Measurements from ENCODE around the gene PRKCE.

Gene PRKCE

DNA sequence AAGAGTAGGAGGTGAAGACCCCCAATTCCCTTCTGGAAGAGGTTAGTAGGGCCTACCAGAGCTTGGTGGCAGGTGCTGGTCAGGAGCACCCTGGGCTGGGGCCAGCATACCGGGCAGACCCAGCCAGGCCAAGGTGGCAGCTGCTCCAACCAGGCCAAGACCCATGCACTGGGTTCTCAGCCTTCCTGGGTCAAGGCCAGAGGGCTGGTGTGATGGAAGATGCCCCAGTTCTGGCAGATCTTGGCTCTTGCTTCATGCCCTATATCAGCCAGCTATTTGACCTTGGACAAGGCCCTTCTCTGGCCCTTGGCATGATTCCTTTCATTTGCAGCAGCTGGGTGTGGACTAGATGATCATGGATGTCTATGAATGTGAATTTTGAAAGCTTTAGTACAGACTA is 57.7 kb downstream of the PRKCE start:
- no peak overlapping the region for H3K27ac ChIP-seq
- TF ChIP-seq CTCF (IDR thresholded peaks at IDR 0.05; ENCODE audit: low read depth, low read length, missing control alignments): no peak
- in situ Hi-C loops (cut with HindIII; ENCODE audit: low pct_ligation_motif_present, low sequenced_read_pairs): no loop called here
- no peak overlapping the region for H3K4me3 ChIP-seq (ENCODE audit: low read depth, low read length)
- H3K36me3 ChIP-seq (replicated peaks): no peaks in the 10 kb centered on the region
- H3K27me3 ChIP-seq (replicated peaks): no peaks in the 10 kb centered on the region
- DNase-seq: no peak

DNA sequence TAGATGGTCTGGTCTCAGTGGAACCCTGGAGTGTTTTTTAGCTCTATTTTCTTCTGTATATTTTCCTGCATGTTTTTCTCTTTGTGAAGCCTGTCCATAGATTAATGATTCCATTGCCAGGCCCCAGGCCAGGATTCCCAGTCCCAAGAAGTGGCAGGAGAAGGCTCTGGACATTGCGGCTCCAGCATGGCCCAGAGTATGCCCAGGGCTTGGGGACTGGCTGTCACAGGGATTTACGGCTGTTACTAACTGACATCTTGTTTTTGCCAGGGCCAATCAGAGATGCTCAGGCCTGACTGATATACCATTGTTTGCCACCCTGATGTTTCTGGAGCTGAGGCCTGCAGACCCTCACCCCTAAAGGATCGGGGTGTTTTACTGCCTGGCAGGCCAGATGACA is 59.0 kb downstream of the PRKCE start:
- Histone ChIP-seq H3K36me3 (replicated peaks) (no peaks in the 10 kb centered on the region), H3K27ac (no peak overlapping the region), H3K4me3 (ENCODE audit: low read depth, low read length) (no peak overlapping the region), H3K27me3 (replicated peaks) (no peaks in the 10 kb centered on the region)
- no peak for DNase-seq
- in situ Hi-C loops (cut with HindIII; ENCODE audit: low pct_ligation_motif_present, low sequenced_read_pairs): no loop called here
- TF ChIP-seq CTCF (IDR thresholded peaks at IDR 0.05; ENCODE audit: low read depth, low read length, missing control alignments): no peak

DNA sequence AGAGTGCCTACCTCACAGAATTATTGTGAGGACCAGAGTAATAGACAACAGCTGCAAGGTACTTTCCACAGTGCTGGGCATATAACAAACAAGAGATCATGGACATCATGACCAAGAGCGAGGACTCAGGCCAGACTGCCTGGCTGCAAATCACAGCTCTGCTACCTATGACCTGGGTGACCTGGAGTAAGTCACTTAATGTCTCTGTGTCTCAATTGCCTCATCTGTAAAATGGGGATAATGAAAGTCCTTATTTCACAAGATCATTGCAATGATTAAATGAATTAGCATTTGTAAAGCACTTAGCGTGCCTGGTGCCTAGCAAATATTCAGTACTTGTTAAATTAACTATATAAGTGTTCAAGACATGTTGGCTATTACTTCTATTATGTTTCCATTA is 59.7 kb downstream of the PRKCE start:
- H3K27me3 ChIP-seq (replicated peaks): no peaks in the 10 kb centered on the region
- in situ Hi-C loops (cut with HindIII; ENCODE audit: low pct_ligation_motif_present, low sequenced_read_pairs): no loop called here
- no peaks in the 10 kb centered on the region for H3K36me3 ChIP-seq (replicated peaks)
- DNase-seq: no peak
- TF ChIP-seq CTCF (IDR thresholded peaks at IDR 0.05; ENCODE audit: low read depth, low read length, missing control alignments): no peak
- no peak overlapping the region for H3K27ac ChIP-seq
- H3K4me3 ChIP-seq (ENCODE audit: low read depth, low read length): no peak overlapping the region

DNA sequence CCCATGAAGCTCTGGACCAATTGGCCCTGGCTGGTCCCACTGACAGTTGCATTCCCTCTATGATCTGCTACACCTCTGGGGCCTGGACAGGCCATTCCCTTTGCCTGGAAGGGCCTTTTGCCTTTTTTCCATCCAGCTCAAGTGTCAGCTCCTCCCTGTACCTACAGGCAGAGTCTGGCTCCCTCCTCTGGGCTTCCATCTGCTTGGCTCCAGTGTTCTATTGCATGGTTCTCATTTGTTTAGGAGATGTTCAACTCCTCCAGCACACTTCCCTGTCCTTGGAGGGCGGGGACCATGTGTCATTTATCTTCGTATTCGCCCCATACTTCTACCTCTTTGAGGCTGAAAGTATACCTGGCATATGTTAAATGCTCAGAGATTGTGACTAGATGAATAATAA is 61.1 kb downstream of the PRKCE start:
- Histone ChIP-seq H3K36me3 (replicated peaks) (no peaks in the 10 kb centered on the region), H3K27me3 (replicated peaks) (no peaks in the 10 kb centered on the region), H3K27ac (no peak overlapping the region), H3K4me3 (ENCODE audit: low read depth, low read length) (no peak overlapping the region)
- DNase-seq: no peak
- peak; percentile 14 for TF ChIP-seq CTCF (IDR thresholded peaks at IDR 0.05; ENCODE audit: low read depth, low read length, missing control alignments)
- in situ Hi-C loops (cut with HindIII; ENCODE audit: low pct_ligation_motif_present, low sequenced_read_pairs): no loop called here

- H3K27ac ChIP-seq: no peak overlapping the region
- no peaks in the 10 kb centered on the region for H3K27me3 ChIP-seq (replicated peaks)
- DNase-seq: no peak
- no peak overlapping the region for H3K4me3 ChIP-seq (ENCODE audit: low read depth, low read length)
- no peaks in the 10 kb centered on the region for H3K36me3 ChIP-seq (replicated peaks)
- no peak for TF ChIP-seq CTCF (IDR thresholded peaks at IDR 0.05; ENCODE audit: low read depth, low read length, missing control alignments)
- in situ Hi-C loops (cut with HindIII; ENCODE audit: low pct_ligation_motif_present, low sequenced_read_pairs): no loop called here
Measured at GRCh38 chr2:45713136-45713535, 61.7 kb downstream of the PRKCE start.

DNA sequence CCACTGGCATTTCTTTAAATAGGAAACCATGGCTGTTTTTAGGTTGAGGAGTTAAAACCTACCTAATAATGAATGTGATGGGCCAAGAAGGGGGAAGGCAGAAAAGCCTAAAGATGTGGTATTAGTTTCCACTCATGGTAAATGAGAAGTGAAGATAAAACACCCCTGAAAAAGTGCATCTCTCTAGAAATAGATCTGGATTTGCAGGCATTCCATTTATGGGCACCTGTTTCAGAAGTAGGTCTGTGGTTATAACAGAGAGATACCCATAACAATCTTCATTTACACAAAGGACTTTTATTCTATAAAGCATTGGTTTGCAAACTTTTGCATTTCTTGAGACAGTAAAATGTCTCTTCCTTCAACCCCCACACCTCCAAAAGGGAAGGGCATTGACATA is 62.1 kb downstream of the PRKCE start:
- no peak for DNase-seq
- H3K27ac ChIP-seq: no peak overlapping the region
- in situ Hi-C loops (cut with HindIII; ENCODE audit: low pct_ligation_motif_present, low sequenced_read_pairs): no loop called here
- no peak overlapping the region for H3K4me3 ChIP-seq (ENCODE audit: low read depth, low read length)
- H3K27me3 ChIP-seq (replicated peaks): no peaks in the 10 kb centered on the region
- H3K36me3 ChIP-seq (replicated peaks): no peaks in the 10 kb centered on the region
- TF ChIP-seq CTCF (IDR thresholded peaks at IDR 0.05; ENCODE audit: low read depth, low read length, missing control alignments): no peak
